Fibroblast of mammary gland (primary cell): ENCODE results near the gene IL1R2.
"Not testable (repeated sequence)": the region's sequence is repeated elsewhere in the genome, so short reads cannot be mapped to it uniquely, and the experiment has no call there.

Source experiments
- DNase-seq: peaks from one replicate; pipeline ENCODE4 v3.0.0-alpha.2; 2010; ENCODE audit warnings: low read depth
- H3K4me3 ChIP-seq: 2 replicates; pipeline ENCODE4 v1.5.1; 2011; ENCODE audit warnings: low read depth, mild to moderate bottlenecking, low read length, moderate library complexity; ENCODE audit not compliant: control insufficient read depth
- CTCF ChIP-seq: conservative IDR thresholded peaks from 2 replicates; pipeline ENCODE4 v1.5.1; 2011; ENCODE audit warnings: low read depth, low read length, inconsistent platforms; ENCODE audit not compliant: control insufficient read depth, insufficient read depth

The IL1R2 gene

GRCh38 chr2:102001767-102002142 is 10.0 kb downstream of the IL1R2 start:
- no peak for TF ChIP-seq CTCF
- no peak for DNase-seq
- no peak overlapping the region for H3K4me3 ChIP-seq

GRCh38 chr2:102002228-102002627 is 10.5 kb downstream of the IL1R2 start:
- no peak for TF ChIP-seq CTCF
- no peak overlapping the region for H3K4me3 ChIP-seq
- no peak for DNase-seq

DNA sequence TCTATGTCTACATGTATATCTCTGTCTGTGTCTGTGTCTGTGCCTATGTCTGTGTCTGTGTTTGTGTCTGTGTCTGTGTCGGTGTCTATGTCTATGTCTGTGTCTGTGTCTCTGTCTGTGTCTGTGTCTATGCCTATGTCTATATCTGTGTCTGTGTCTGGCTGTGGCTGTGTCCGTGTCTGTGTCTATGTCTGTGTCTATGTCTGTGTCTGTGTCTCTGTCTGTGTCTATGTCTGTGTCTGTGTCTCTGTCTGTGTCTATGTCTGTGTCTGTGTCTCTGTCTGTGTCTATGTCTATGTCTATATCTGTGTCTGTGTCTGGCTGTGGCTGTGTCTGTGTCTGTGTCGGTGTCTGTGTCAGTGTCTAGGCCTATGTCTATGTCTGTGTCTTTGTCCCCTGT is 11.1 kb downstream of the IL1R2 start:
- not testable (repeated sequence) for H3K4me3 ChIP-seq, DNase-seq

- DNase-seq, result no peak
- no peak overlapping the region for H3K4me3 ChIP-seq
- TF ChIP-seq CTCF, result no peak
Measured at GRCh38 chr2:102003696-102004095, 11.9 kb downstream of the IL1R2 start.

GRCh38 chr2:102004581-102004980 is 12.8 kb downstream of the IL1R2 start:
- H3K4me3 ChIP-seq, result no peak overlapping the region
- TF ChIP-seq CTCF, result no peak
- no peak for DNase-seq

DNA sequence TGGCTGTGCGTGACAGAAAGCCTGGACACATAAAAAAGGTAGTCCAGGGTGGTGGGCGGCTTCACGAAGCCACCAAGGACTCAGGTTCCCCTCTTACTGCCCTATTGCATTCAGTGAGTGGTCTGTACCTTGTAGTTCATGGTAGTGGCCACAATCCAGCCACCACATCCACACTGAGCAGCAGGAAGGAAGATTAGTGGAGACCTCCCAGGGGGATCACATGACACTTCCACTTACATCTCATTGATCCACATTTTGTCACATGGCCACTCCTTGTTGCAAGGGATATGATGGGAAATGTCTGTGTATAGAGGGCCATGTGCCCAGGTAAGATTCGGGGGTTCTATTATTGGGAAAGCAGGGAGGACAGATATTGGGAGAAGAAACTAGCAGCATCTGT is 13.7 kb downstream of the IL1R2 start:
- no peak for DNase-seq
- no peak for TF ChIP-seq CTCF
- H3K4me3 ChIP-seq, result no peak overlapping the region

DNA sequence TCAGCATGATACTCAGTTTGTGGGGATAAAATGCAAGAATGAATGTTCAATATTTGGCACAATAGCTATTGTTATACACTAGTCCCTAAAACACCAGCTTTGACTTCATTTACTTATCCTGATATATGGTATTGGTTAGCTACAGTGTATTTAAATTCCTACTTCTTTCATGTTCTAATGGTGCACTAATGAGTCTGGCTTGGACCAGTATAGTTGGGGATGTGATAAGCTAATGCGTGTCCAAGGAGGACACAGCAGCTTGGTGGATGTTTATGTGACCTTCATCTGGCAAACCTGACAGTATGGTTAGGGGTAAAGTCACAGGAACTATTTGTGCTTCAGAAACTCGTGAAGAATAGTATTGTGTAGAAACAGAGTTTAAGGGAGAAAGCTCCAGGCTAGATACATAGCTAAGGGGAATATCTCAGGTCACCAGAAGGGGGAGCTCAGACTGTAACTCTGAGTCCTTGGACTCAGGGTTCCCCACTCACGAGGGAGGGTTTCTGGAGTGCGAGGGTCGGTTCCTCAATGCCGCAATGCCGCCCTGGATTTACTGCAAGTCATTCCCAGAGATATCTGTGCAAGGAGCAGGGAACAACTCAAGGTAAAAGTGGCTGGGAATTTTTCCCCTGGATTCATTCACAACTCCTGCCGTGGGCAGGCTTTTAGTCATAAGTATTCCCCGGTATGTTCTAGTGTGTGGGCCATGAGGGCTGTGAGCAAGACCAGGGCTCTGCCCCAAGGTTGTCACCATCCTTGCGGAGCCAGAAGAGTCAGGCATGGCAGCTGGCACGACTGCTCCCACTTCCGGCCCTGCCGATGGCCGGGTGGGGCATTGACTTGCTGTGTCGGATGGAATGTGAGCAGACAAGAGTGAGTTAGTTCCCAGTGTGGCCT is 14.5 kb downstream of the IL1R2 start:
- peak; percentile 89 for TF ChIP-seq CTCF
- H3K4me3 ChIP-seq, result no peak overlapping the region
- peak; percentile 77 for DNase-seq
